CD4-positive, alpha-beta T cell treated with Interleukin-6 for 4 hours (primary cell): ENCODE data around the gene PAF1.
A peak's percentile ranks its signal among the peaks of the same experiment; 100 is the strongest.

Experiments used
- DNase-seq: peaks from one replicate; pipeline ENCODE4 v3.0.0-alpha.2; 2020; ENCODE audit warnings: mixed read lengths

PAF1 gene

GRCh38 chr19:39405261-39405957, 14.5 kb upstream of the PAF1 start:
- DNase-seq: peak; percentile 38

GRCh38 chr19:39403331-39404312, 12.7 kb upstream of the PAF1 start:
- DNase-seq: peak; percentile 96

- DNase-seq: peak; percentile 90
Measured at GRCh38 chr19:39402346-39403300, 11.7 kb upstream of the PAF1 start.

GRCh38 chr19:39401549-39402345, 10.8 kb upstream of the PAF1 start:
- DNase-seq: peak; percentile 91

- no peak for DNase-seq
Measured at GRCh38 chr19:39401070-39401548, 10.2 kb upstream of the PAF1 start.

GRCh38 chr19:39400061-39400460, 9.2 kb upstream of the PAF1 start:
- DNase-seq: no peak

- no peak for DNase-seq
Measured at GRCh38 chr19:39399668-39400050, 8.8 kb upstream of the PAF1 start.

GRCh38 chr19:39398297-39398864, 7.5 kb upstream of the PAF1 start:
- DNase-seq: peak; percentile 76

GRCh38 chr19:39397360-39398296, 6.7 kb upstream of the PAF1 start:
- peak; percentile 96 for DNase-seq

- DNase-seq: peak; percentile 76
Measured at GRCh38 chr19:39390451-39390750, 505 bp downstream of the PAF1 start.

GRCh38 chr19:39389631-39390414, 1.1 kb downstream of the PAF1 start:
- DNase-seq: no peak

- no peak for DNase-seq
Measured at GRCh38 chr19:39388657-39389056, 2.2 kb downstream of the PAF1 start.

- no peak for DNase-seq
Measured at GRCh38 chr19:39386557-39386956, 4.3 kb downstream of the PAF1 start.

- no peak for DNase-seq
Measured at GRCh38 chr19:39385629-39386411, 5.1 kb downstream of the PAF1 start.

- no peak for DNase-seq
Measured at GRCh38 chr19:39384839-39385568, 5.9 kb downstream of the PAF1 start.

GRCh38 chr19:39382991-39383828, 7.7 kb downstream of the PAF1 start:
- DNase-seq: no peak
